NAMALWA (cell line): ENCODE data around the gene ADAMTS19.
"Not testable (repeated sequence)": the region's sequence is repeated elsewhere in the genome, so short reads cannot be mapped to it uniquely, and the experiment has no call there.

Experiments
- DNase-seq: peaks from one replicate; pipeline ENCODE4 v3.0.0-alpha.2; 2015; ENCODE audit warnings: low spot score

ADAMTS19 gene

DNA sequence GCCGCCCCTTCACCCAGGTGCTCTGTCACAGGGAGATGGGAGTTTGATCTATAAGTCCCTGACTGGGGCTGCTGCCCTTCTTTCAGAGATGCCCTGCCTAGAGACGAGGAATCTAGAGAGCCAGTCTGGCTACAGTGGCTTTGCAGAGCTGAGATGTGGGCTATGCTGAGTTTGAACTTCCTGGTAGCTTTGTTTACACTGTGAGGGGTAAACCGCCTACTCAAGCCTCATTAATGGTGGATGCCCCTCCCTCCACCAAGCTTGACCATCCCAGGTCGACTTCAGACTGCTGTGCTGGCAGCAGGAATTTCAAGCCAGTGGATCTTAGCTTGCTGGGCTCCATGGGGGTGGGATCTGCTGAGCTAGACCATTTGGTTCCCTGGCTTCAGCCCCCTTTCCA, 124.4 kb downstream of the ADAMTS19 start:
- DNase-seq, result not testable (repeated sequence)

DNA sequence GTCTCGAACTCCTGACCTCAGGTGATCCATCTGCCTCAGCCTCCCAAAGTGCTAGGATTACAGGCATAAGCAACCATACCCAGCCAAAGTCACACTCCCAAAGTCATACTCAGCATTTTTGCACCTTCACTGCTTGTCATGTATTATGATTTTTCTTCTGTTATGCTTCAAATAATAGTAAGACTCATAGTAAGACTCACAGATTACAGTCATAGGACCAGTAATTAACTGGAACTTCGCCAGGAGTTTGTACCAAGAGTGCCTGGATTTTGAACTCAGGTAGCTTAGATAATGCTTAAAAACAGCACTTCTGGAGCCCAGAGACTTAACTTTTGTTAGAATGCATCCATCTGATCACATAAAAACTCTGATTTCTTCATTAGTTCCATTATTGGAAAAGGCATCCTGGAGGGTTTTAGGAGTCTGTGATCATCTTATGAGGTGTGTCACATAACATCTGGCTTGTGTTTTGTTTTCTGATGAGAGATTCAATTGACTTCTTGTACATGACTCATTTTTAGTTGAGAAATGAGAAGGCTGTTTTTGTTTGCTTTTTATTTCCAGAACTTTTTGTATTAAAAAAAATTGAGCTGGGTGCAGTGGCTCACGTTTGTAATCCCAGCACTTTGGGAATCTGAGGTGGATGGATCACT, 131.5 kb downstream of the ADAMTS19 start:
- no peak for DNase-seq

DNA sequence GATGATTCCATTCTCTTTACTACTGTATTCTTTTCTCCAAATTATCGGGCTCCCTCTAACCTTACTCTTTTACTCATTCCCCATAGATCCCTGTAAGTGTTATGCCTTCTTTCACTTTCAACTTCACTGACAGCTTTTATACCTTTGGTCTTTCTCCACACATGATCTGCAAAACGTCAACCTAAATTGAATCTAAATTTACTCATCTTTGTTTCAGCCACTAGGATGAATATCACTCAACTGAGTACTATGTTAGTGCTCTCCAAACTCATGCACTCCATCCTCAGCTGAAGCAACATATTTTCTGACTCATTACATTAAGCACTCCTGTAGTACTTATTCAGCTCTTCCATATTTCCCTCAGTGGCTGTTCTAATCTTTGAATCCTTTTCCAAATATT, 133.4 kb downstream of the ADAMTS19 start:
- DNase-seq, result no peak

DNA sequence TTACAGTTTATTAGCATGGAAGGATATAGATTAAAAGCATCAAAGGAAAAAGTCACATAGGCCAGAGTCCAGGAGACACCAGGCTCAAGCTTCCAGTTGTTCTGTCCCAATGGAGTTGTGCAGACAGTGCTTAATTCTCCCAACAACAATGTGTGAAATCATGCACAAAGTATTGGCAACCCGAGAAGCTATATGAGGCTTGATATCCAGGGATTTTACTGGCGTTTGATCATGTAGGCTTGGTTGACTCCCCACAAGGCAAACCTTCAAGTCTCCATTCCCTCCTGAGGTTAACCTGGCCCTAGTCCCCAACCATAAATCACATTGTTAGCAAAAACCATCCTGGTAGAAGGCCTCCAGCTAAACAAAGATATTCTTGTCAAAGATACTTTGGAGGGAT, 141.5 kb downstream of the ADAMTS19 start:
- DNase-seq, result no peak

DNA sequence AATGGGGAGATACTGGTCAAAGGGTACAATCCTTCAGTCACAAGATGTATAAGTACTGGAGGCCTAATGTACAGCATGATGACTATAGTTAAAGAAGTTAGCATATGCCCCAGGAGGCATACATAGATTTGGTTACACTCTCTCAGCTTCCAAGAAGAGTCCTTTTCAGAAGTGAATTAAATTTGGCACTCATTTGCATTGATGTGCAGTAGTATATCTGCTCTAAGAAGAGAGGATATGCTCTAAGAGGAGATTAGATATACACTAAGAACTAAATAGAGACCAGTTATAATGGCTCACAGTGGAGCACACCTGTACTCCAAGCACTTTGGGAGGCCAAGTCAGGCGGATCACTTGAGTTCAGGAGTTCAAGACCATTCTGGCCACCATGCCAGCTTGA, 148.3 kb downstream of the ADAMTS19 start:
- no peak for DNase-seq

DNA sequence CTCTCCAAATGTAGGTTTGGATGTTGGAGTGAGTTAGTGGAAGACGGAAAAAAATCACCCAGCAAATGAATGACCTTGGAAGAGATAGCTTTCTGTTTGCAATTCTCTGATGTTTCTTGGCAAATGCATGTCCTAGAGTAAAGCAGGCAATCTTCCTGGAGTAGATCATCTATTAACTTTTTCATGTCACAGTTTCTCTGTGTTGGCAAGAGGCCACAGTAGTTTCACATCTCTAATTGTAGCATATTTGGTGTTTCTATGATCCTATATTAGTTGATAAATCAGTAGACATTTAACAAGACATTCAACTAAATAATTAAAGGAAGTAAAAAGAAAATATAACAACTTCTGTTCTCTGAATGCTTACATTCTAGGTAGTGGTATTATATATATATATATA, 149.6 kb downstream of the ADAMTS19 start:
- DNase-seq, result no peak

DNA sequence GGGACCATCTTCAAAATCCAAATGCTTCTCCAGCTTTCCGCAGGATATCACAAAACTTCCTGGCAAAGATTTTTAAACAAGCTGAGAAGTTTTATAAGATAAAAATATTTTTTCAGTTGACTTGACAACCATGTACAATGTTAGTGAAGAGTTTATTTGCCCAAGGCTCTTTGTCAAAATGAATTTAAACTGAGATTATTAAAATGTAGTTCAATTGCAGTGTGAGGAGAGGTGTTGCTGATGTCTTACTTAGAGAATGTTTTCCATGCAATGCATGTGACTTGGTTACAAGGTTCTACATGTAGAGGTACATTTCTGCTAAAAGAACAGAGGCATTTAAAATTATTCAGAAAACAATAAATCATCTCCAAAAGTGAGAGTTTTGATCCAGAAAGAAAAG, 156.4 kb downstream of the ADAMTS19 start:
- no peak for DNase-seq

DNA sequence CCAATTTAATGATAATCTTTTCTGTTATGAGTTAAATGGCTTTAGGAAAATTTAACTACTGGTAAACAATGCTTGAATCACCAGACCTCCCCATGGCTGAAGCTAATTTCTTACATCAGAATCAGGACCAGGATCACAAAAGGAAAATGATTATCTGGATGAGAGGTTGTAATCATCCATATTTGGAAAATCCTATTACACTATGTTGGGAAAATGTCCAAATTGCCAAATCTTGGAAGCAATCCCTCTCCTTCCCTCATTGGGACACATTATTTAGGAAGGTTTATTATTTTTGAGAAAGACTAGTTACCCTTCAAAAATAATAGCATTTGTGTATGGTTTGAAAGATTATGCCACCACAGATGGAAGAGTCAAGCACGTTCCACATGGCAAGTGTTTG, 157.1 kb downstream of the ADAMTS19 start:
- no peak for DNase-seq

DNA sequence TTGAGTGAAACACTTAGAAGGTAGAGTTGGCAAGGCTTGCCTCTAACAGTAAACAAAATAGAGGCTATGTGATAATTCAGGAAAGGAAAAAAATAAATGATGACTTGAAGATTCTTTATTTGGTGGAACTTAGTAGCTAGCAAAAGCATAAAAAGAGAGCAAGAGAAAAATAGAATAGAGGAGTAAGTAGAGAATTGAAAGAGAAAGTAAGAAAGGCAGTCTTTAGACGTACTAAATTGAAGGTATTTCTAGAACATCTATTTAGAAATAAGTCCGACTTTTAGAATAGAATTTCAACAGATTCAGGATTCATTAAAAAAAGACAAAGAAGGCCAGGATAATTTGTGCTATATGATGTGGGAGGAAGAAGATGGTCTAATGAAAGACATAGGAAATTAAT, 159.7 kb downstream of the ADAMTS19 start:
- DNase-seq, result no peak

DNA sequence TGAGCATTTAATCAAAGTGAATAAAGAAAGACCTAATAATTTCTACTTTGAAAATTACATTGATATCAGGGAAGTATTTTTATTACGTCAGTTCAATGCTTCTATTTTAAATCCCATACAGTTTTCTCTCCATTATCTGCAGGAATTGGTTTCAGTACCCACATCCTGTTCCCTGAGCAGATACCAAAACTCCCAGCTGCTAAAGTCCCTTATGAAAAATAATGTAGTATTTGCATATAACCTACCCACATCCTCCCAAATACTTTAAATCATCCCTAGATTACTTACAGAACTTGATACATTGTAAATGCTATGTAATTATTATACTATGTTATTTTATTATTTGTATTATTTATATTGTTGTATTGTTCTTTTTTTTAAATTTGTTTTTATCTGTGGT, 162.4 kb downstream of the ADAMTS19 start:
- no peak for DNase-seq

DNA sequence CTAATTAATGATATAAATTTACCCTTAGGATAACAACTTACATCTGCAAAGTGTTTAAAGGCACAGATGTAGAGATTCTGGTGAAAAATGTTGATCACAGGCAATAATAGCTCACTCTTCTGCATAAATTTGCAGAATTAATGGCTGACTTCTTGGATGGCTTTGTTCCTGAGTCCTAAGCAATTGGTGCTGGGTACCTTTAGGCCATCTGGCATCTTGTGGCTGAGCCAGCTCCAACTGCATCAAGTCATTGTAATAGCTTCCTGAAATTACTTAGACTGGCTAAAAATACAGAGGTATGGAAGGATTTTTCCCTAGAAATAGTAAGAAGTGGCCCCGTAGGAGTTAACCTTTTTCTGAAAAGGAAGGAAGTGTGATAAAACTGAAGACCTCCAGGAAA, 169.5 kb downstream of the ADAMTS19 start:
- no peak for DNase-seq

DNA sequence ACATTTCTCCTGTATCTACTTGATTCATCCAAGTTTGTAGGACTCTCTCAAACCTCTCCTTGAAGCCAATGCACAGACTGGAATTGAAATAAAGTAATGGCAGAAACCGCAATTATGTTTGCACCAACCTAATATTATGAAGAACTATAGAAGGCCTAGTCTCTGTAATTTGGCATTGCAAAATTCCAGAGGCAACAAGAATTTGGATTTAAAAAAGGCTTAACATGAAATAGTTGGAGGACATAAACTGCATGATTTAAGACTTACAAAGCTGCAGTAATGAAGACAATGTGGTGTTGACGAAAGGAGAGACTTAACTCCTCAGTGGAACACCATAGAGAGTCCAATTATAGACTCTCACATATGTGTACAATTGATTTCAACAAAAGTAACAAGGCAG, 170.0 kb downstream of the ADAMTS19 start:
- no peak for DNase-seq

DNA sequence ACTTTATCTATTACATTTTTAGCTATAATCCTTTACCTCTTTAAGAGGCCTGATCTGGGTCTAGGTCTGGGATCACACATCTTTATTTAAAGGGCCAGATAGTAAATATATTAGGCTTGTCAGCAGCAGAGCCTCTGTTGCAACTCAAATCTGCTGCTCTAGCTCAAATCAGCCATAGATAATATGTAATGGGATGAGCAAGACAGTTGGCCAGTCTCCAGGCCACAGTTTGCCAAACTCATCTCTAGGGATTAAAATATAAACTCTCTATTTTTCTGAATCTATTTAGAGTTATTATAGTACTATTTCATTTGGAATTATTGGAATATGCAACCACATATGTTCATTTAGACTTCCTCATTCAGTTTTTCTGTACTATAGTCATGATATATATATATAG, 171.9 kb downstream of the ADAMTS19 start:
- DNase-seq, result no peak

DNA sequence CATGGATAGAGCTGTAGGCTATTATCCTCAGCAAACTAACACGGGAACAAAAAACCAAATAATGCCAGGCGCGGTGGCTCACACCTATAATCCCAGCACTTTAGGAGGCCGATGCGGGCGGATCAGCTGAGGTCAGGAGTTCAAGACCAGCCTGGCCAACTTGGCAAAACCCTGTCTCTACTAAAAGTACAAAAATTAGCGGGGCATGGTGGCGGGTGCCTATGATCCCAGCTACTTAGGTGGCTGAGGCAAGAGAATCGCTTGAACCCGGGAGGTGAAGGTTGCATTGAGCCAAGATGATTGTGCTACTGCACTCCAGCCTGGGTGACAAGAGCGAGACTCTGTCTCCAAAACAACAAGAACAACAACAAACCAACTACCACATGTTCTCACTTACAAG, 177.4 kb downstream of the ADAMTS19 start:
- DNase-seq, result not testable (repeated sequence)

DNA sequence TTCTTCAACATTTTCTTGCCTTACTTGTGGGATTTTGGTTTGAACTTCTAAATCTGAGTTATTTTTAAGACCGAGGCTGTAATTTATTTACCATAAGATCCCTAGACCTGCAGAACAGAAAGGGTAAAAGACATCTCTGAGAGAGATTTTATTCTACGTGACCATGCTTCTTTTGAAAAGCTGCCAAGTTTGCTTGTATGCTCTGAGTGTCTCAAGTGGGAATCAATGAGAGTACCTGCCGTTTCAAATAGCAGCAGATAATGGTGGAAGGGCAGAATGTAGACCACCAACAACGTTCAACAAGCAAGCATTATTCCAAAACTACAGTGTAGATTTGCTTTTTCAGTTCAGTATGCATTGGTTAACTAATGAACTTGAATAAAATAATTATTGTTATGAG, 179.2 kb downstream of the ADAMTS19 start:
- DNase-seq, result no peak

DNA sequence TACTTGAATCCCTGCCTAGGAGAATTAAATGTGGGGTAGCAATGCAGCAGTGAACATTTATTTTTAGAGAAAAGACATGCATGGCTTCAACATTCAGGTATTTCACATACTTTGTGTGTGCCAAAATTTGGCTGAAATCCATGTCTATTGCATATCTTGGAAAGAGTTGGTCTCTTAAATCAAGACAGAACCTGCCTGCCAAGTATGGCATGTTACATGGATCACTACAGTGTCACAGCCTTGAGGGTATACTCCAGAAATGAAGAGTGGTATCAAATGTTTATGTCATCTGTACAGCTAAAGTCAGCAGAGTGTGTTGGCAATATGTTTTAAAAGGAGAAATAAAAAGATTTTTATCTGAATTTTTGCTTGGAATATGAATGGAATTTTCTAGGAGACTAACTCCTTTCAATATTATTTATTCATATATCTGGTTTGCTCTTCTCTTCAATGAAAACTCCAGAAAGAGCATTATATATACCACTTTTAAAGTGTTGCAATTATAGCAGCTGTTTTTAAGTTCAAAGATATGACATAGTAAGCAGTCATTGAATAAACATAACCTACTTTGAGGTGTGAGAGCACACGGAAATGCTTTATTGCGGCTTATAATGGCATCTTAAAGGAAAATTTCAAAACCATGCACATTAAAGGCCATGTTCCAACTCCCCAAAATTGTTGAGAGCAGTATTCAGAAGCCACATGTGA, 192.4 kb downstream of the ADAMTS19 start:
- DNase-seq, result no peak

DNA sequence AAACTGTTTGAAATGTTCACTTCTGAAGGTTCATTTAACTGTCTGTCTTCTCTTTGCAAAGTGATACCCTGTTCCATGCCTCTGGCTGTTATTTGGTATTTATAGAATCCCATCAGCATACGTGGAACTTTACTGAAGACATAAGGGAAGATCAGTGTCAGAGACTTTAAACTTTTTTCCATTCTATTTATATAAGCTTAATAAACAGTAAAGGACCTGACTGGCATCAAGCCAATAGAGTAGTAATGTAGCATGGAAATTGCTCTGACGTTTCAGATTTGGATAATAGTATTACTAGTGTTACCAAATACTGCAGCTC, 192.9 kb downstream of the ADAMTS19 start:
- DNase-seq, result no peak

DNA sequence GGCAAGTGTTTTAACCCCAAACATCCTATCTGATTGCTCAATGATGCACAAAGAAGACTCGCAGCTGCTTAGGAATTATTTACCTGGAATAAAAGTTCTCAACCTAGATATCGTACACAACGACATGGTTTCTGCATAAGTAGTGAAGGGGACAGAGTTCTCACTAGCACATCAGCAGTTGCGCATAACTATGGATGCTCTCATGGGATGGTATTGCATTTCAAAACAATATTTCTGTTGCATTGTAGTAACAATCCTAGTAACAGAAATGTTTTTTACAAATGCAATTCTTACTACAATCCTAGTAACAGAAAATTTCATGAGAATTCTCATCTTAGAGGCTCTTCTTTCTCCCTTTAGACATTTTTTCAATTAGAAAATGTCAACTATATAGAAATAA, 193.3 kb downstream of the ADAMTS19 start:
- no peak for DNase-seq

DNA sequence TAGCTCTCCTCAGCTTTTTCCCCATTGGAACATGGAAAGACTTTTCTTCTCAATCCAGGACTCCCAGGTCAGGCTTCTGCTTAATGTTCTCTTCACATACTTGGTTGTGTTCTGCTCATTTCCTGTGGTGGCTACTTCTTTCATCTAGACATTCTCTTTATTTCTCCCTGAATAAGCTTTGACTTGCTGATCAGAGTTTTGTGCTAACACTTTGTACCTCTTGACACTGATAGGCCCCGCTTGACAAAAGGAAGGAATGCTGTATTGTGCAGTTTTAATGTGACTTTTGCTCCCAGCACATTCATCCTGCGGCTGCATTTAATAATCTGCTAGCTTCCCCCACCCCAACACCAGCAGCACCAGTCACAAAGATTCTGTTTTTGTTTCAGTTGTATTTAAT, 196.9 kb downstream of the ADAMTS19 start:
- DNase-seq, result no peak

DNA sequence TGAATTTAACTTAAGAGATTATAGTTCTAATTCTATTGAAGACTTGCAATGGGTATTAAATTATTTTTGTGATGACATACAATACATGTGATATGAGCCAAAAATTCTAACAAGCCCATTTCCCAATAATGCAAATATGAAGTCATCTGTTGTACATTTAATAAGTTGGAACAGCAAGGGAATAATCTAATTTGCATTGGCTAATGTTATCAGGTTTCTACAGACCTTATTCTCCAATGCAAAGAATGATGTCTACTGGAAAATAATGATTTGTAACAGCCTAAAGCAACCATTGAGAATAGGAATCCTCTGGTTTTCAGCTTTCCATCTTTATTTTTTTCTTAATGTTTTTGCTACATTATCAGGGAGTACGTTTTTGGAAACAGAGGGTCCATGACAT, 198.7 kb downstream of the ADAMTS19 start:
- DNase-seq, result no peak

DNA sequence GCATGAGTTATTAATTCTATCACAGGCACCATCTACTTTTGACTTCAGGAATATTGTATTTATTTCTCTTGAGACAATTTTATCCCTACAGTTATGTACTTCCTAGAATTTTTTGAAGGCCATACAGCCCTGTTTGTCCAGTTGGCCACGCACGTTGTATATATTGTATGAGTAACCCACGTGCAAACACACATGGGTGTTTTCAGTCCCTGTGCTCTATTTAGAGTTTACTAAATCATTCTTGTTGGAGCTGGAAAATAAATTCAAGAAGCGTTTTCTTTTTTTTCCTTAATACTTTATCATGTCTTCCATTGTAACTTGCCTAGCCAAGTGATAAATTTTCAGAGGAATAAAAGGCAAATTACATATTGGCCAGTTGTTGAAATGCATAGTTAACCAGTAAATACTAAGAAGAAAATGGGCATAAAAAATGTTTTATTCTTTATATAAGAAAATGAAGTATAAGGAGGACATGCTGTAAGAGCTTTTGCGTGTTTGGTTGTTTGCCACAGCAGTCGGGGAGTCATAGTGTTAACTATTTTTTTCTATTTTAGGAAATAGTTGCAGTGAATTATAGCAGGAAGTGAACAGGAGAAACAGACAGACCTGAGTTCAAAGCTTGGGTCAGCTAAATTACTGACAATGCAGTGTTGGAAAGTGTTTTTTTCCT, 201.4 kb downstream of the ADAMTS19 start:
- no peak for DNase-seq

DNA sequence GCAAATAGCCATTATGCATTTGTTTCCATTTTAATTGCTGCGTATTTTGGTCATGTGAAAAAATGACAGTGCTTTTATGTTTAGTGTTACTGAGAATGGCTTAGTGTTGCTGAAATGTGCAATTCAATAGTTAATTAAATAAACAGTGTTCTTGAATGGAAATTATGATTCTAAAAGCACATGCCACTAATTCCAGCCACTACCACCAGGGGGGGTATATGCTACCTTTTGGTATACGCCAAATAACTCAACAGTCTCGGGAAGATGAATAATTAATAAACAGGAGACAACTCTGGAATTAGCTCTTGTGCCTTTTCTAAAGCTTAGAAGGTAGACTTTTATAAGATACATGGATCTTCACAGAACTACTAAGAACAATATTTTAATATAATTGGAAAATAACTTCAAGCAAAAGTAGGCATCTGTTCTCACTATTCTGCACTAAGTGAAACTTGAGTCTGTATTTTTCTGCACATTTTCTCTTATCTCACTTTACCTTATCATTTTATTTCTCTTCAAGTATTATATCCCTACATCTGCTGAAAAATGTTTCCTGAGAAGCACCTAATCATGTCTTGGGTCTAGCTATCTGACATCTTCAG, 204.3 kb downstream of the ADAMTS19 start:
- peak; percentile 68 for DNase-seq

DNA sequence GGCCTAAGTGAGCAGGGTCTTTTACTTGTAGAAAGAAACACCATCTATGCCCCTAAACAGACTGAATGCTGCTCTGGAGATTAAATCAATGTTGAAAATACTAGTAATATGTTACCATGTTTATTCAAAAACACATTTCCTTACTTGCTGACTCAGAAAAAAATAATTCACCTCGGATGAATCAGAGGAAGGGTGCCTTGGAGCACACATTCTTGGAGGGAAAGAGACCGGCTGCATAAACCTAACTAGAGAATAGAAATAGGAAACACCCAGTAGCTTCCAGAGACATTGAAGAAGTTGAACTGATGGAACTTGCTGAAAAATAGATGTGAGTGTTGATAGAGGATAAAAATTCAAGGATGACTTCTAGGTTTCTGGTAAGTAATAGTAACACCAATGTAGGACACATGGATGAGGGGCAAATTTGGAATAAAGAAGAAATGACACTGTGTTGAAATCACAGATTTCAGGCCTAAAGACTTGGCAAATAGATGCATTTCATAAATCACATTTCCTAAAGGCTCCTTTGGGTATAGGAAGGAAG, 210.9 kb downstream of the ADAMTS19 start:
- DNase-seq, result no peak
